COLO668 (cell line): Measurements from ENCODE around the gene SLC30A3.
A peak's percentile ranks its signal among the peaks of the same experiment; 100 is the strongest.
"Not testable (repeated sequence)": the region's sequence is repeated elsewhere in the genome, so short reads cannot be mapped to it uniquely, and the experiment has no call there.

Experiments
- DNase-seq: peaks from one replicate; lab custom pipeline; 2025; ENCODE audit not compliant: unreplicated experiment; lab: John Stamatoyannopoulos, UW

SLC30A3 gene

GRCh38 chr2:27285481-27285880, 22.6 kb upstream of the SLC30A3 start:
- DNase-seq = no peak

DNA sequence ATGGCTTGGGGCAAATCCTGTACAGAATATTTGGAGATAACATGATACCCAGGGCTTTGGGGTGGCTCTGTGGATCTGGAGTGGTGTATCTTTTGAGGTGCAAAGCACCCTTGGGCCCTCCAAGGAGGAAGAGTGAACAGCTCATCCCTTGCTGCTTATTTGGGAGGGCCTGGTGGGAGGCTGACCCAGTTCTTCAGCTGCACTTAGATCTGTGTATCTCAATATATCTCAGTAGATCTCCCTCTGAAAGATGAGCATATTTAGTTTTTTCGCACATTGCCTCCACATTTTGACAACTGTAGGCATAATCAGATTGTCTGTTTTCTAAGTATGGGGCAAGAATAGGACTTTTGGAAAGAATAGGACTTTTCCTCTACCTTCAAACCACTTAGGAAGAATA, 22.1 kb upstream of the SLC30A3 start:
- DNase-seq = no peak

DNA sequence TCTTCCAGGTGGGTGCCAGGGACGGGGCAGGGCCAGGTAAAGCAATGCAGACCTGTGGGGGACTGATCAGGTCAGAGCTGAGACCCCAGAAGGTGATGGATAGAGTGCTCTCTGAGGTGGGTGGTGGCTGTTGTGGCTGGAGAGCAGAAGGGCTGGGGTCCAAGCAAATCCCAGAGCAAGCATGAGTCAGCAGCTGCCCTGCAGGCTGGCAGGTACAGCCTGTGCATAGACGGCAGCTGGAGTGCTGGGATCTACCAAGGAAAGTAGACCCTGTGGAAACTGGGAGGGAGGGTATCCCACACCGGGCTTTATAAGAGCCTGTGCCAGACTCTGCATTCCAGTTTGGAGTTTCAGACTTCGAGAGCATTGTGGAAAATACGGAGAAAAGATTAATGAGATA, 20.0 kb upstream of the SLC30A3 start:
- DNase-seq = no peak

DNA sequence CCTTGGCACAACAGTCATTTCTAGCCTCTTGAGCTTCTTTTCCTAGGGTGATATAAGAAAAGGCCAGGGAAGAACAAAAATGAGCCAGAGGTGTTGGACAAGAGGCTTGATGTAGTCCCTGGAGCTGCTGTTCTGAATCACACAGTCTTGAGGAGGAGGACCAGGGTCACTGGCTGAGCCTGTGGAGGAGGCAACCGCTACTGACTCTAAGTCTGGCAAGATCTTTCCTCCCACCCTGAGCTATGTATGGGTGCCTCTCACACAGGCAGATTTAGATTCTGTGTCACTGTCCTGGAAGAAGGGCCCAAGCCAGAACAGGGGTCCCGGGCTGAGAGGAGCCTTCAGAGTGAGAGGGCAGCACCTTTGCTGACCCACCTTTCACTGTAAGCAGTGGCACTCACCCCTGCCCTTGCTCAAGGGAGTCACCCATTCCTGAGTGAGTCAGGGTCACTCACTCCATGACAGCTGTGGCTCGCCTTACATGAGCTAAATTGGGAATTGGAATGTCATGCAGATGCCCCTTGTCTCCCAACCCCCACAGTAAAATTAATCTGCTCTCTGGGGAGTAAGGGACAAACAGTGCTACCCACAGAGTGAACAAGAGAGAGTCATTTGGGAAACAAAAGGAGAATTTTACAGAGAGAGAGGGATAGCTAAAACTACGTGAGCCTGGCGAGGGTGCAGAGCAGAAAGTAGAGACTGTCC, 19.2 kb upstream of the SLC30A3 start, which contains the start of gene TRIM54:
TSS of gene TRIM54 (plus strand) at position 575 of the 705 bp plus-strand sequence. CDS start 303 bp downstream, outside the sequence.
- no peak for DNase-seq

DNA sequence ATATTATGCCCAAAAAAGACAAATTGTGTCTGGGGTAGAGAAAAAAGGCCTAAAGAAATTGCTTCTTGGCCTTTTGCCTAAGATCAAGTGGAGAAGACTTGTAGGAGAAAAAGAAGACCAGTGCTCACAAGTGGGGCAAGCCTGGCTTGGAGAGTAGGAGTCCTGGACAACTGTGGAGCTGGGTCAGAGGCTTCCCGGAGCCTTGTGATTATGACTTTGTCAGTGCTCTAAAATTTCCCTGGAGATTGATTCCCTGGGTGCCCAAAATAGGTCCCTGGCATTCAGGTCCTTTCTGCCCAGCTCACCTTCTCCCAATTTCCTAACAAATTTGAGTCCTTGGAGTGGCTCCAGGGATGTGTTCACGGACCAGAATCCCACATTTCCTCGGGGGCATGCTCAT, 18.6 kb upstream of the SLC30A3 start:
- no peak for DNase-seq

- no peak for DNase-seq
These were observed 18.0 kb upstream of the SLC30A3 start for GRCh38 chr2:27280826-27281225.

- DNase-seq = no peak
These were observed 15.2 kb upstream of the SLC30A3 start for GRCh38 chr2:27278010-27278409.

- DNase-seq = no peak
These were observed 12.6 kb upstream of the SLC30A3 start, which contains the start of gene DNAJC5G for GRCh38 chr2:27275211-27276150. Gene DNAJC5G (plus strand): TSS chr2:27275433. CDS start chr2:27276729, 1,296 bp downstream.

- not testable (repeated sequence) for DNase-seq
These were observed 10.0 kb upstream of the SLC30A3 start for GRCh38 chr2:27272537-27273522.

- DNase-seq = no peak
These were observed 8.9 kb upstream of the SLC30A3 start for GRCh38 chr2:27271631-27272340.

- DNase-seq = no peak
These were observed 7.8 kb upstream of the SLC30A3 start for GRCh38 chr2:27270670-27271069.

DNA sequence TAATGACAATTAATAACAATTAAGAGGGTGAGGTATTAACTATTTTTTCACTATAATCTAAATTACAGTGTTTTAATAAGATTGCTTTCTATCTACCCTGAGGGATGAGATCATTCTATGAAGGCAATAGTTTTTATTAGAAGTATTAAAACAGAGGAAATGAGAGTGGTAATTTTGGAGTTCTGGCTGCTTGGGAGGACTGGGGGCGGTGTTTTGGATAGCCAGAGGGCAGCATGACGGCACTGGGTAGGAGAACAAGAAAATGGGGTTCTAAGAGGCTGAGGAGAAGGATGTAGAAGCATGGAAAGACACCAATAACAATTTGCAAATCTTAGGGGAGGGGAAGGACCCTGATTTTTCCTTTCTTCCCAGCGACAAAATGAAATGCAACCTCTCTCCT, 7.3 kb upstream of the SLC30A3 start:
- DNase-seq = no peak

DNA sequence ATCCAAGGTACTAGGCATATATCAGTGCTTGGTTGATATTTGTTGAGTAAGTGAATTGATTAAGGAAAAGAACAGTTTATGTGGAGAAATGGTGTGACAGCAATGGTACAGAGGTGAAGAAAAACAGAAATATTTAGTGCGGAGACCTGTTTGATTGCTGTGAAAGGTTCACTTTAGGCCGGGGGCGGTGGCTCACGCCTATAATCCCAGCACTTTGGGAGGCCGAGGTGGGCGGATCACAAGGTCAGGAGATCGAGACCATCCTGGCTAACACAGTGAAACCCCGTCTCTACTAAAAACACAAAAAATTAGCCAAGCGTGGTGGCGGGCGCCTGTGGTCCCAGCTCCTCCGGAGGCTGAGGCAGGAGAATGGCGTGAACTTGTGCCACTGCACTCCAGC, 5.4 kb upstream of the SLC30A3 start:
- DNase-seq = not testable (repeated sequence)

- DNase-seq = no peak
These were observed 2.7 kb upstream of the SLC30A3 start for GRCh38 chr2:27265536-27265870.

GRCh38 chr2:27264753-27265535, 2.1 kb upstream of the SLC30A3 start:
- peak; percentile 89 for DNase-seq

GRCh38 chr2:27264253-27264752, 1.5 kb upstream of the SLC30A3 start:
- peak; percentile 42 for DNase-seq

DNA sequence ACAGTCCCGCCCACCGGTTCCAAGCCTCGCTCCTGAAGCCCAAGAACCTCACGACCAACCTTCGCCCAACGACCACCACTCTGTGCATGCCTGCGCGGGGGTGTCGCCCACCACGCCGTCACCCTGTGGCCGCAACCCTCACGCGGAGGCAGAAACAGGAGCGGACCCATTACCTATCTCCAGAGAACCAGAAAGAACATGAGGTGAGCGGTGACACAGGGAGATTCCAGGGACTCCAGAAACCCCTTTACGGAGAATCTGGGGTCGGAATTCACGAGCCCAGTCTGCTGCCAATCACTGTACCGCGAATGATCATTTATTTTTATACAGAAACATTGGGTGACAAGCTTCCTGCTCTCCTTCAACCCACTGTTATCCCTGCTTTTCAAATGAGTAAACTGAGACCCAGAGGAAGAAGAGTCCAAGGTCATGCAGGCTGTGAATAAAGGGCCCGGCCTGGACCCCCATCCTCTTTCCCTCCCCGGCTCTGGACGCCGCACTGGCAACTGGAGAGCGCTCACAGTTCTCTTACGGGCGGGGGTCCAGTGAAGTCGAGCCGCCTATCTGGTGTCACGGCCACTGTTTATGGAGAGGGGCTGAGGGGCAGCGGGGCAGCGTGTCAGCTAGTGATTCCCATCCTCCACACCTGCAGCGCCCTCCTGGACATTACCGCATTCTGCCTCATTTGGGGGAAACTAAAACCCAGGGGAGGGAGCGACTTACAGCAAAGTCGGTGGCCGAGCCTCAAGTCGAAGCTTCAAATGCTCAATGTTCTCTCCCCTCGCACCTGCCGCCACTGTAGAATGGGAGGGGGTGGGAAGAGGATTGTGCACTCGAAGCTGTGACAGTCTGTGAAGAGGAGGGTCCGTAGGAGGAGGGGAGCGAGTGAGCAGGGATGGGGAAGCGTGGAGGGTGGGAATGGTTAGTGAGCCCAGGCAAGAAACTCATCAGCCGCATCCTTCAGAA, 723 bp upstream of the SLC30A3 start:
- DNase-seq = no peak

GRCh38 chr2:27261926-27262298, 935 bp downstream of the SLC30A3 start:
- no peak for DNase-seq
